Measurements from ENCODE around the gene KCNJ10. TPM values are rescaled to one million over a fixed set of nuclear protein-coding genes. Genes with fewer than 3 reads are reported as not detected.
A peak's percentile ranks its signal among the peaks of the same experiment; 100 is the strongest.

Gene KCNJ10
- total and polyA plus RNA-seq, 2 of the 13 experiments (the other 11 are each of a cell fraction or from before 2014, with no cell fraction given) = 4.4 to 10.3 TPM

- no peak for TF ChIP-seq NAIF1 (CRISPR knock-in tag; IDR thresholded peaks at IDR 0.05; ENCODE audit: borderline replicate concordance)
- 0 out of 2 replicates have a peak, but pooled peaks have one; percentile 13 for TF ChIP-seq ZNF281 (CRISPR knock-in tag; IDR thresholded peaks at IDR 0.05; ENCODE audit: borderline replicate concordance)
- TF ChIP-seq SP5 (CRISPR knock-in tag; IDR thresholded peaks at IDR 0.05; ENCODE audit: borderline replicate concordance, low read depth) = peak; percentile 38; the same call in 1 of the 2 replicates
- no peak for TF ChIP-seq HOXA3 (CRISPR knock-in tag; IDR thresholded peaks at IDR 0.05)
- TF ChIP-seq SNRNP70 (IDR thresholded peaks at IDR 0.05; ENCODE audit: low read depth, low read length) = no peak
- TF ChIP-seq KDM6A (CRISPR knock-in tag; IDR thresholded peaks at IDR 0.05; ENCODE audit: low read depth) = no peak
- no peak for TF ChIP-seq FUBP1 (CRISPR knock-in tag; IDR thresholded peaks at IDR 0.05; ENCODE audit: borderline replicate concordance)
- no peak for TF ChIP-seq DR1 (CRISPR knock-in tag; IDR thresholded peaks at IDR 0.05)
- no peak for TF ChIP-seq PHF20 (CRISPR knock-in tag; IDR thresholded peaks at IDR 0.05)
- TF ChIP-seq ZBTB4 (CRISPR knock-in tag; IDR thresholded peaks at IDR 0.05; ENCODE audit: borderline replicate concordance) = no peak
- 0 out of 2 replicates have a peak, but pooled peaks have one; percentile 22 for TF ChIP-seq ZNF230 (CRISPR knock-in tag; IDR thresholded peaks at IDR 0.05)
- TF ChIP-seq BRCA1 (CRISPR knock-in tag; IDR thresholded peaks at IDR 0.05) = no peak
- no peak for TF ChIP-seq SATB2 (CRISPR knock-in tag; IDR thresholded peaks at IDR 0.05)
- no peak for TF ChIP-seq ZNF614 (CRISPR knock-in tag; IDR thresholded peaks at IDR 0.05; ENCODE audit: borderline replicate concordance)
- TF ChIP-seq ARID3A (IDR thresholded peaks at IDR 0.05; ENCODE audit: low read depth, low read length) = no peak
- no peak for TF ChIP-seq SMYD3 (CRISPR knock-in tag; IDR thresholded peaks at IDR 0.05)
- TF ChIP-seq ZBTB33 (CRISPR knock-in tag; IDR thresholded peaks at IDR 0.05) = no peak
- TF ChIP-seq HMG20A (CRISPR knock-in tag; IDR thresholded peaks at IDR 0.05; ENCODE audit: borderline replicate concordance) = no peak
Observed at GRCh38 chr1:160052936-160053335, 17.0 kb downstream of the KCNJ10 start (continued).

Data from HepG2 (cell line).